ENCODE results near the gene OSCP1.
"Not testable (repeated sequence)": the region's sequence is repeated elsewhere in the genome, so short reads cannot be mapped to it uniquely, and the experiment has no call there.

The OSCP1 gene

DNA sequence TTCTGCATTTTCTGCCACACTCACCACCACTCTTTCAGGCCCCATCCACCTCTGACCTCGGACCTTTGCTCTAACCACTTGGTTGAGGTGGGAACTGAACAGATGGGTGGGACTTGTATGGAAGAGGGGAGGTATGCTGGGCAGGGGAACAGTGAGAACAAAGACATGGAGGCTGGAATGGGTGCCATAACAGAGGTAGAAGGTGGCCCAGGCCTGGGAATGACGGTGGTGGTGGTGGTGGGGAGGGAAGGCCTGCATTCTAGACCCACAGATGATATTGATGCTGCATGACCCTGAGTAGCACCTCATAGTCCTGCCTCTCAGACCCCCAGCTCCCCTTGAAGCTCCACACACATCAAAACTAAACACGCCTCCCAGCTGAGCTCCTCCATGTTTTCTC lies 37.7 kb upstream of the OSCP1 start:
- ChIA-PET CTCF (no interaction called here), POLR2A (ENCODE audit: low non-redundant PET) (no interaction called here)
- no peak overlapping the region for H3K27ac ChIP-seq
- no peak for DNase-seq (ENCODE audit: low spot score)
- TF ChIP-seq, protein P1, sequence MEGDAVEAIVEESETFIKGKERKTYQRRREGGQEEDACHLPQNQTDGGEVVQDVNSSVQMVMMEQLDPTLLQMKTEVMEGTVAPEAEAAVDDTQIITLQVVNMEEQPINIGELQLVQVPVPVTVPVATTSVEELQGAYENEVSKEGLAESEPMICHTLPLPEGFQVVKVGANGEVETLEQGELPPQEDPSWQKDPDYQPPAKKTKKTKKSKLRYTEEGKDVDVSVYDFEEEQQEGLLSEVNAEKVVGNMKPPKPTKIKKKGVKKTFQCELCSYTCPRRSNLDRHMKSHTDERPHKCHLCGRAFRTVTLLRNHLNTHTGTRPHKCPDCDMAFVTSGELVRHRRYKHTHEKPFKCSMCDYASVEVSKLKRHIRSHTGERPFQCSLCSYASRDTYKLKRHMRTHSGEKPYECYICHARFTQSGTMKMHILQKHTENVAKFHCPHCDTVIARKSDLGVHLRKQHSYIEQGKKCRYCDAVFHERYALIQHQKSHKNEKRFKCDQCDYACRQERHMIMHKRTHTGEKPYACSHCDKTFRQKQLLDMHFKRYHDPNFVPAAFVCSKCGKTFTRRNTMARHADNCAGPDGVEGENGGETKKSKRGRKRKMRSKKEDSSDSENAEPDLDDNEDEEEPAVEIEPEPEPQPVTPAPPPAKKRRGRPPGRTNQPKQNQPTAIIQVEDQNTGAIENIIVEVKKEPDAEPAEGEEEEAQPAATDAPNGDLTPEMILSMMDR (conservative IDR thresholded peaks at IDR 0.05; ENCODE audit: low read depth): no peak

DNA sequence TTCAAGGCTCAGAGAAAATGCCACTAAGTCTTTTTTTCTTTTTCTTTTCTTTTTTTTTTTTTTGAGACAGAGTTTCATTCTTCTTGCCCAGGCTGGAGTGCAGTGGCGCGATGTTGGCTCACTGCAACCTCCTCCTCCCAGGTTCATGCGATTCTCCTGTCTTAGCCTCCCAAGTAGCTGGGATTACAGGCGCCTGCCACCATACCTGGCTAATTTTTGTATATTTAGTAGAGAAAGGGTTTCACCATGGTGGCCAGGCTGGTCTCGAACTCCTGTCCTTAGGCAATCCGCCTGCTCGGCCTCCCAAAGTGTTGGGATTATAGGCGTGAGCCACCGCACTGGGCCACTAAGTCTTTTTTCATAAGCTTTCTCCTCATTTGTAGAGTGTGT lies 37.1 kb upstream of the OSCP1 start:
- DNase-seq (ENCODE audit: low spot score); H3K27ac ChIP-seq; POLR2A ChIA-PET (ENCODE audit: low non-redundant PET): not testable (repeated sequence)
- CTCF ChIA-PET: interaction anchor here (0.6 kb wide), 1 partner anchor 1126 kb away, joined by 5 read pairs; no protein-coding TSS in a partner anchor

DNA sequence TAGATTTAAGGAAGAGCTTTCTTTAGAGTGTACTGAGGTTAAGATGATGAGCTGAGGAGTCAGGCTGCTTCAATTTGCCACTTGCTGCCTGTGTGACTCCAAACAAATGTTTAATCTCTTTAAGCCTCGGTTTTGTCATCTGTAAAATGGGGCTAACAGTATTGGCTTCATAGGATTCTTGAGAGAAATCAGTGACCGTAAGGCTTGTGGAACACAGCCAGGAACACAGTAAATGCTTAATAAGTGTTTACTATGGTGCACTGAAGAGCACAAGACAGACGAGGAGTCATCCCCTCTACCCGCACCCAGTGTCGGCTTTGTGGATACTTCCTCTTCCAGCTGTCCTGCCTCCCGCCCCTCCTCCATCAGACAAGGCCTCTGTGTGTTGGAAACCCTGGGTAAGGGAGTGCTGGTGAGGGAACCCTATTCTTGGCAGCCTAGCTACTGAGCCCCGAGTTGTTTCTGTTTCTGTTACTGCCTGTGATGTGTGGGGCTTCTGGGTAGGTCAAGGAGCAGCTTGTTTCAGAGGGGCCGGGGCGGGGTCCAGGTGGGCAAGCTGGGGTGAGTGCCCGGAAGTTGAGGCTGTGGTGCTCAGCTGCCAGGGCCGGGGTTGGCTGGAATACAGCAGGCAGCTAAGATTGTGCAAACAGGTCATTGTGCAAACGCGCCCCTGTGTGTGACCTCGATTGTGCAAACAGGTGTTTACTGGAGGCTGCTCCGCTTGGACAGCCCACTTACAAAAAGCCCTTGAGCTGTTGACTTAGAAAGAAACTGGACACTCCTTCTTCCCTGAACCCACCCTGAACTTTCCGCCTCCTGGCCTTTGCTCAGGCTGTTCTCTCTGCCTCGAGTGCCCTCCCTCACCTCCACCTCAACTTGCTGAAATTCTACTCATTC lies 36.4 kb upstream of the OSCP1 start:
- ChIA-PET POLR2A (ENCODE audit: low non-redundant PET) (interaction anchor here (0.6 kb wide), 1 partner anchor 603 kb away, joined by 6 read pairs; no protein-coding TSS in a partner anchor), CTCF (interaction anchor here (0.6 kb wide), 1 partner anchor 1126 kb away, joined by 5 read pairs; no protein-coding TSS in a partner anchor)
- peak overlapping the region; percentile 45 for H3K27ac ChIP-seq
- DNase-seq (ENCODE audit: low spot score): peak; percentile 10
- TF ChIP-seq, protein P1 (conservative IDR thresholded peaks at IDR 0.05; ENCODE audit: low read depth): no peak

DNA sequence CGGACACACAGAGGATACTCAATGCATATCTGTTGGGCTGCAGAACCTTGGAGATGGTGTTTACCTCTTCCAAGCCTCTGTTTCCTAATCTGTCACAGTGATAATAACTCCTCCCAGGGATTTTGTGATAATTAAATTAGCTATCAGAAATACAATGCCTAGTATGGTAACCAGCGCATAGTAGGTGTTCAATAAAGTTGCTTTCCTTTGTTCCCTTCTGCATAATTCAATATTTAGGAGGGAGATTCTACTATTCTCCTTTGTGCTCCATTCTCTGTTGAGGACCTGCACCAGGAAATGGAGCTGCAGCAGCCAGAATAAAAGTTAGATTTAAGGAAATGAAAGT lies 35.8 kb upstream of the OSCP1 start:
- no peak overlapping the region for H3K27ac ChIP-seq
- CTCF ChIA-PET: no interaction called here
- no peak for DNase-seq (ENCODE audit: low spot score)
- TF ChIP-seq, protein P1 (conservative IDR thresholded peaks at IDR 0.05; ENCODE audit: low read depth): no peak
- POLR2A ChIA-PET (ENCODE audit: low non-redundant PET): no interaction called here

DNA sequence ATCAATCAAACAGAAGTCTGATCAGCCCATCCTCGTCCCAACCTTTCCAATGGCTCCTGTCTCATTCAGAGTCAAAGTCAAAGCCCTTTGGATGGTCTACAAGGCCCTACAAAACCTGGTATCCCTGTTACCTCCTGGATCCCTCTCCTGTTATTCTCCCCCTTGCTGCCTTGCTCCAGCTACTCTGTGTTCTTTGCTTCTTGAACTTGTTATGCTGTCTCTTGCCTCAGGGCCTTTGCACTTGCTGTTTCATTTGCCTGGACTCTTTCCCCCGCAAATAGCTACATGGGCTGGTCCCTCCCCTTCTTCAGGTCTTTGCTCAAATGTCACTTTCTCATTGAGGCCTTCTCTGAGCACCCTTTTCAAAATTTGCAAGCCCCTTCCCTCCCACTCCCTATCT lies 33.8 kb upstream of the OSCP1 start:
- ChIA-PET POLR2A (ENCODE audit: low non-redundant PET) (no interaction called here), CTCF (no interaction called here)
- TF ChIP-seq, protein P1 (conservative IDR thresholded peaks at IDR 0.05; ENCODE audit: low read depth): no peak
- no peak overlapping the region for H3K27ac ChIP-seq
- no peak for DNase-seq (ENCODE audit: low spot score)

DNA sequence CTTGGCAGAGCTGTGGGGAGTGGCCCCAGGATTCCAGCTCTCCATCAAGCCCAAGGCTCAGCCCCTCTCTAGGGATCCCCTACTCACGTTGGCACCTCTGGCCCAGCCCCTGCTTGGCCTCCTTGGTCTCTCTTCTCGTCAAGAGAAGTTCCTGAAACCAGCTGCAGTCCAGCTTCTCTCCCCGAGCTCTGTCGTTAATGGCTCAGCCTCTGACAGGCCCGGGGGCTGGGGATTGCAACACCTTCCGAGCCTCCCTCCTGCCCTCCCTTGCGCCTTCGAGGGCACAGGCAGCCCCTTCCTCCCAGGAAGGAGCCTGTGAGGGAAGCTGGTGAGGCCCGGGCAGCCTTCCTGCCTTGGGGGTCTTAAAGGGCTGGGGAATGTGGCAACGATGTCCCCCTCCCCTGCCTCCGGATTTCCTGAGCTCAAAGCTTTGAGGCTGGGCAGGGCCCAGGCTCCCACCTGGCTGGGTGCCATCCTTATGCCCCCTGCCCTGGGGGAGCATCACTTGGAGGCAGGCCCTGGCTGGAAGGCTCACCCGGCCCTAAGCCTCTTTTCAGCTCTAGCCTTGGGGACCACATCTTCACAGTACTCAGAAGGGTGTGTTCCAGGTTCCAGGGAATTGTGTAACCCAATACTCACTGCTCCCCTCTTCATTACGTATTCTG lies 32.6 kb upstream of the OSCP1 start, which contains the start of gene CSF3R:
TSS of gene CSF3R (minus strand) at position 190 of the 665 bp plus-strand sequence. CDS start 3,417 bp downstream, outside the sequence.
- DNase-seq (ENCODE audit: low spot score): no peak
- ChIA-PET CTCF (interaction anchor here (0.6 kb wide), 1 partner anchor 326 kb away, joined by 4 read pairs; no protein-coding TSS in a partner anchor), POLR2A (ENCODE audit: low non-redundant PET) (no interaction called here)
- TF ChIP-seq, protein P1 (conservative IDR thresholded peaks at IDR 0.05; ENCODE audit: low read depth): no peak
- no peak within 1 kb of the TSS for H3K27ac ChIP-seq

Data from RWPE1 (cell line).